IPS DF 4.7 (cell line): ENCODE measurements around the gene POGLUT3.

Experiments
- DNase-seq: peaks from one replicate; pipeline ENCODE4 v3.0.0-alpha.2; 2013; ENCODE audit warnings: low spot score; ENCODE audit errors: extremely low read depth

Gene POGLUT3

GRCh38 chr11:108501396-108501795 is 3.2 kb upstream of the POGLUT3 start:
- no peak for DNase-seq

DNA sequence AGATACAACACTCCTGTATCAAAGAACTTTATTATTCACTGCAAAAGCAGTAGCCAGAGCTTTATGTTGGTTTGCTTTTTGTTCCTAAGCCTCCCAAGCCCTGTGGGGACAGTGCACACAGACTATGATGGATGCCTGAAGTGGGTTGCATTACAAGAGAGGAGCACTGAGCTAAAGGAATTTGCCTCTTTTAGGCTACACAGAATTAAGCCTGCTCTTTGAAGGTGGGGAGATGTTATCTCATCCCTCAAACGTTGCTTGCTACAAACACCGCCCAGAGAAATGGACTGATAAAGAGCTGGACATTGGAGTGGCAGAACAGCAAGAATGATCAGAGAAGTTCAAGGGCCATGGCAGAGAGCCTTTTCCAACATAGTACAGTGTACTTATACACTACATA is 2.5 kb upstream of the POGLUT3 start:
- no peak for DNase-seq

- DNase-seq, result no peak
Measured at GRCh38 chr11:108500169-108500568, 2.0 kb upstream of the POGLUT3 start.

- no peak for DNase-seq
Measured at GRCh38 chr11:108498816-108499408, 728 bp upstream of the POGLUT3 start.

DNA sequence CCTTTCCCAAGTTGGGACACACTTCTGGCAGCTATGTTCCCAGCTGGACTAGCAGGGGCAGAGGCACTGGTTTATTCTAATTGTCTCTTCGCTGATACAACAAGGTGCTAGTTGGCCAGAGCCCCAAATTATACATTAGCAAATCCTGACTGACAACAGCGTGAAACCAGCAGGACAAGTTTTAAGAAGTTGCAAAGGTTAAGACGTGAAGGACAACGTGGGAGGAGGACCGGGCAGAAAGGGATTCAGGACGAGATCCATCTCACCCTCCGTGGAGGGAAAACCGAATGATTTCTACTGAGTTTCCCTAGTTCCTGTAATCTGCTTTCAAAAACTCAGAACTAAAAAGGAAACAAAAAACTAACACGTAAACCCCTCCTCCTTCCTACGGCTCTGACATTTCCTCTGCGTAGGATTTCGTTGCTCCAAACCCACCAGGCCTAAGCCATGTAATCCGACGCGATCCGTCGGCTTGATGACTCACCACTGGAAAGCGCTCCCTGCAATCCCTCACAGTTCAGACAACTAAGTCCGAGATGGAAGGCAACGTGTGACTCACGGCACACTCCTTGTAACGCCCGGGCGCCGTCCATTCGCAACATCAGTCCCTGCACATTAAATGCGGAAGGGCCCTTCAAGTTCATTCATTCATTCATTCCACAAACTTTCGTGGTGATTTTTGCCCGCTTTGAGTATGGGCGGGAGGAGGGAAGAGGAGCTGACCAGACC is 703 bp downstream of the POGLUT3 start:
- peak; percentile 92 for DNase-seq

DNA sequence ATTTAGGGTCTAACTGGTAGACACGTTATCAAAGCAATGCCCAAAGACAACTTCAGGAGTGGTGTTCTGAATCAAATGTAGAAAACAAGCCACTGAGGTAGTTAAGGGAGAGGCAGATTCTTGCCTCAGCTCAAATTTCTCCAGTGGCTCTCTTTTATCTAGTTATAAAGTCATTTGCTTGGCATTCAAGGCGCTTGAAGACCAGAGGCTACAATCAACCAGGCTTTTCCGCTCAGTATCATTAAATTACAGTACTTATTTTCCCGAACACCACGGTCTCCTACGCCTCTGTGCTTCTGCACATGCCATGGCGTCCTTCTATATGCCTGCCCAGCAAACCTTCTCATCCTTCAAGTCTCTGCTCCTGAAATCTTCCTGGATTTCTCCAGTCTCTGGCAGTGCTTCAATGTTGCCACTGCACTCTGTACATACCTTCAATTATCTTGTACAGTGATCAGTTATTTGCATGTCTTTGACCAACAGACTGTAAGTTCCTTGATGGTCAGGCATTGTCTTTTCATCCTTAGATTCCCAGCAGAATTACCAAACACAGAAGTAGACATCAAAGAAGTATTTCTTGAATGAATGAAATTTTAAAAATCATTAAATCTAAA is 1.4 kb downstream of the POGLUT3 start:
- no peak for DNase-seq

DNA sequence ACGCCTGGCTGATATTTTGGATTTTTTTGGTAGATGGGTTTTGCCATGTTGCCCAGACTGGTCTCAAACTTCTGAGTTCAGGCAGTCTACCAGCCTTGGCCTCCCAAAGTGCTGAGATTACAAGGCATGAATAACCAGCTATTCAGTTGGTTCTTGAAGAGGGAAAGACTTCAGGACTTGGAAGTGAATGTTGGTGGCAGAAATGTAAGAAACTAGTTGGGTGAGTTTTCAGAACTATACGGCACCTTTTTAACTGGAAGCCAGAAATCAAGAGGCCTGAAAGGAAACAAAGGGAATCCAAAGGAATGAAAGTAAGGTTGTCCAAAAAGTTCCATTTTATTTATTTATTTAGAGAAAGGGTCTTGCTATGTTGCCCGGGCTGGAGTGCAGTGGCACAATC is 2.9 kb downstream of the POGLUT3 start:
- no peak for DNase-seq

GRCh38 chr11:108494182-108494581 is 4.0 kb downstream of the POGLUT3 start:
- no peak for DNase-seq

DNA sequence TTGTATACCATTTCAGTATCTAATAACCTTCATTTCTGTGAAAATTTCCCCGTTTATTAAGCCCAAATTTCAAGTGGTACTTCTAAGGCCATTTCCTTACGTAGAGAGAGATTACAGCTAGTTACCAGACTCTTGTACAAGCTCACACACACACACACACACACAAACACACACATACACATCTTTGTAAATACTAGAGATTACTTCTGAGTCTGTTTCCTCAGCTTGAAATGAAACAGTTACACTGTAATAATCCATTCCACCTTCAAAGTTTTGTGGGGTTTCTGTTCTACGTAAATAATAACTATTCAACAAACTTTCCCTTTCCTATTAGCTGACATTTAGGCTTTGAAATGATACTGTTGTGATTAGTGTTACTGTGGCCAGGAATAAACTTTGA is 6.2 kb downstream of the POGLUT3 start:
- no peak for DNase-seq

- no peak for DNase-seq
Measured at GRCh38 chr11:108486828-108487227, 11.4 kb downstream of the POGLUT3 start.

DNA sequence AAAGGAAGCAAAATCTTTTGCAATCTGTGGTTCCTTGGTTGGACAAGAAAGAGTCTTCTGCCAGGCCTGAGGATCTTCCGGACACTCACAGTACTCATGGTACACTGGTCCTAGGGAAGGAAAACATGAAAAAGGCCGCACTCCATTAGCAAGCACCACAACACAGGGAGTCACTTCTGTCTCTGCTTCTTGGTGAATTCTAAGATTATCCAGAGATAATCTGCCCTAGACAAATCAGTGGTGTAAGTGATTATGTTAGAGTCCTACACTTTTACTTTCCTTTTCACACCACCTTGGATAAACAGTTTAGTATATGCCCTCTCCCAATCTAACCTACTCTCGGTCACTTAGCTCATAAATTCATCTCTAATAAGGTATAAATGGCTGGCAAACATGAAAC is 11.9 kb downstream of the POGLUT3 start:
- no peak for DNase-seq

GRCh38 chr11:108483163-108483562 is 15.0 kb downstream of the POGLUT3 start:
- DNase-seq, result no peak

GRCh38 chr11:108474664-108475463 is 23.3 kb downstream of the POGLUT3 start:
- DNase-seq, result no peak

GRCh38 chr11:108472681-108473080 is 25.5 kb downstream of the POGLUT3 start:
- no peak for DNase-seq

DNA sequence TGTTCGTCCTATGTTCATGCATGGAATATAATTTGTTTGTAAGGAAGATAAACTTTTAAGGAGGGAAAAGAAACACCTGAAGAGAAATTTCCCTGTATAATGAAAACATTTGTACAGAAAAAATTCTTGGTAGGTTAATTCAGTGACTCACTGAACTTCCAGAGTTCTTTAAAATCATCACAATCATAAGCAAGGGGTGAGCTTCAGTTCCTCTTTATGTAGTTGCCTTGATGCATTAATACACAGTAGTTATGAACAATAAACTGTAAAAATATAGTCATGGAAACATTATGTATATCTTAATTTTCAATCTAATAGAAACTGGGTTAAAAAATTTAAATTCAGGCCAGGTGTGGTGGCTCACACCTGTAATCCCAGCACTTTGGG is 29.7 kb downstream of the POGLUT3 start:
- no peak for DNase-seq

DNA sequence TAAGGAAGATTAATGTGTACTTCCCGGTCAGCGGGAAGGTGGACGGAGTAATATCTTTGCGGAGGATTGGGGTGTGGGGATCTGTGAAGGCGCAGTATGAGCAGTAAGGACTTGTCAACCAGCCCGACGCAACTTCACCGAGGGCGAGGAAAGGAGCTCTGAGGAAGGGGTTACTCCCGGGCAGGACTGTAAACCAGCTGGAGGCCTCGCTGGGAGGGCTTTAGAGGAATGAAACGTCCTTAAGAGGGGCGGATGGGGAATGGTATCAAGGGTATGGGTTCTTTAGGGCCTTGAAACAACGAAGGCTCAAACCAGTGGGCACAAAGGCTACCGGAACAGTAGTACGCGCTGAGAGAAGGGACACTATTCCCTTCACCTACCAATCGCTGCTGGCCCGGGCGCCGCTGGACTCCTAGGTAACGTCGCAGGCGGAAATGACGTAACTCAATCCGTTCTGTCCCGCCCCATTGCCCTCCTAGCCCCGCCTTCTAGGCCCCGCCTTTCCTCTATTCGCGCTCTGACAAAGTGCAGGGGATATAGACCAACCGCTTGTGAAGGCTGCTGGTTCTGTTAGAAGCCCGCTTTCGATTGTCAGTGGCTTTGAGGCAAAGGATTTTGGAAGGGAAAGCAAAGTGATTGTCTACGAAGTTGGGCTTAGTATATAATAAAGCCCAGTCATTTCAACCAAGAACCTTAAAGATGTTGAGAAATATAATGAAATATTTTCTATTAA is 30.9 kb downstream of the POGLUT3 start, which contains the start of gene C11orf65:
Gene C11orf65, minus strand, starts transcription at position 439 of the 733 bp plus-strand sequence. CDS start 5,970 bp downstream, outside the sequence.
- peak; percentile 79 for DNase-seq

- no peak for DNase-seq
Measured at GRCh38 chr11:108466405-108466804, 31.8 kb downstream of the POGLUT3 start.

DNA sequence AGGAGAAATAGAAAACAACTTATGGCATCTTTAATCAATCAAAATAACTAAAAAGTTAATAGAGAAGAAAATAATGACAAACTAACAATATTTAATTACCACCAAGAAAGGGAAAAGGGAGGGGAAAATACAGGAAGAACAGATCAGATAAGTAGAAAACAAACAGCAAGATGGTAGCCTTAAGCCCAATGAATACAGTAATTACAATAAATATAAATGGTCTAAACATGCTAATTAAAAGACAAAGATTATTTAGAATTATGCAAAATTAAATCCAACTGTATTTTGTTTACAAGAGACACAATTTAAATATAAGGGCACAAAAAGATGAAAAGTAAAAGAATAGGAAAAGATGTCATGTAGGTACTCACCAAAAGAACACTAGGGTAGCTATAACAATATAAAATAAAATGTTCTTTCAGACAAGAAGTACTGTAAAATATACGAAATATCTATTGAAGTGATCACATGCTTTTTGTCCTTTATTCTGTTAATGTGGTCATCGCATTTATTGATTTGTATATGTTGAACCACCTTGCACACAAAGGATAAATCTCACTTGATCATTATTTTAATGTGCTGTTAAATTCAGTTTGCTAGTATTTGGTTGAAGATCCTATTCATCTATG is 44.9 kb downstream of the POGLUT3 start:
- no peak for DNase-seq
